HG03064 (cell line): Measurements from ENCODE around the gene TMEM14C.
"Not testable (repeated sequence)": the region's sequence is repeated elsewhere in the genome, so short reads cannot be mapped to it uniquely, and the experiment has no call there.

Source experiments
- ATAC-seq: cut with Tn5 transposase; IDR thresholded peaks from one replicate; pipeline ENCODE4 v1.9.1; 2021; ENCODE audit warnings: low read depth; ENCODE audit not compliant: unreplicated experiment

TMEM14C gene

DNA sequence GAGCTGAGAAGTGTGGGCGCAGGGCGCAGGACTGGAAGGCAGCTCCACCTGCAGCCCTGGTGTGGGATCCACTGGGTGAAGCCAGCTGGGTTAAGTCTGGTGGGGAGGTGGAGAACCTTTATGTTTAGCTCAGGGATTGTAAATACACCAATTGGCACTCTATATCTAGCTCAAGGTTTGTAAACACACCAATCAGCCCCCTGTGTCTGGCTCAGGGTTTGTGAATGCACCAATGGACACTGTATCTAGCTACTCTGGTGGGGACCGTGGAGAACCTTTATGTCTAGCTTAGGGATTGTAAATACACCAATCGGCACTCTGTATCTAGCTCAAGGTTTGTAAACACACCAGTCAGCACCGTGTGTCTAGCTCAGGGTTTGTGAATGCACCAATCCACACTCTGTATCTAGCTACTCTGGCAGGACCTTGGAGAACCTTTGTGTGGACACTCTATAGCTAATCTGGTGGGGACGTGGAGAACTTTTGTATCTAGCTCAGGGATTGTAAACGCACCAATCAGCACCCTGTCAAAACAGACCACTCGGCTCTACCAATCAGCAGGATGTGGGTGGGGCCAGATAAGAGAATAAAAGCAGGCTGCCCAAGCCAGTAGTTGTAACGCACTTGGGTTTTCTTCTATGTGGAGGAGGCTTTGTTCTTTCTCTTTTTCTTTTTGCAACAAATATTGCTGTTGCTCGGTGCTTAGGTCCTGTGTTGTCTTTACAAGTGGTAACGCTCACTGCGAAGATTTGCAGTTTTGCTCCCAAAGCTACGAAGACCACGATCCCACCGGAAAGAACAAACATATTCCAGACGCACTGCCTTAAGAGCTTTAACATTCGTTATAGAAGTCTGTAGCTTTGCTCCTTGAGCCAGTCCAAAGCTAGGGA, 1.7 kb upstream of the TMEM14C start:
- not testable (repeated sequence) for ATAC-seq

DNA sequence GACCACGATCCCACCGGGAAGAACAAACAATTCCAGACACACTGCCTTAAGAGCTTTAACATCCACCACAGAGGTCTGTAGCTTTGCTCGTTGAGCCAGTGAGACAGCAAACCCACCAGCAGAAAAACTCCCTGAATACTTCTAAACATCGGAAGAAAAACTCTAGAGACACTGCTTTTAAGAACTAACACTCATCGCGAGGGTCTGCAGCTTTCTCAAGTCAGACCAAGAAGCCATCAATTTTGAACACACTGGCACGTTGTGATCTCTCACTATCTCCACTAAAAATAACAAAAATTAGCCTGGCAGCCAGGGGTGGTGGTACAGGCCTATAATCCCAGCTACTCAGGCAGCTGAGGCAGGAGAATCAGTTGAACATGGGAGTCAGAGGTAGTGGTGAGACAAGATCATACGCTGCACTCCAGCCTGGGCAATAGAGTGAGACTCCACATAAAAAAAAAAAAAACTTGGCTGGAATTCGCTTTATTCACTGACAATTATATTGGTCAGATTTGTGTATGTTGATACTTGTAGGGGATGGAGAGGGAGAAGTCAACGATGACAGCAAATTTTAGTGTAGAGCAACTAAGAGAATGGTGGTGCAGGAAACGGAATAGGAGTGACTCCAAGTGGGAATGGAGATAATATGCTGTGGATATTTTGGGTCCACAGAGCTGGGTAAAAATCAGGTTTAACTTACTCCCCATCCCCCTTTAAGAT, 860 bp upstream of the TMEM14C start:
- ATAC-seq: no peak

DNA sequence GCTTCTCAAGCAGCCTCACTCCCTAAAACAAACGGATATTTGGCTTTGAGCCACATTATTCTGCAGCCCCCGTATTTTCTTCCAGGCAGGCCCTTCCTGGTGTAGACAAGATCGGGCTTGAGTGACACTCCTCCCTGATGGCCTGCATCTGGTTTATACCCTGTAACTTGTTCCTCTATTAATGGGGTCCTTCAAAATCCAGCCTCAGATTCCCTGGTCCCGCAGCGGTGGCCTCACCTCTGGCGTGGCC, 375 bp upstream of the TMEM14C start:
- ATAC-seq: no peak

DNA sequence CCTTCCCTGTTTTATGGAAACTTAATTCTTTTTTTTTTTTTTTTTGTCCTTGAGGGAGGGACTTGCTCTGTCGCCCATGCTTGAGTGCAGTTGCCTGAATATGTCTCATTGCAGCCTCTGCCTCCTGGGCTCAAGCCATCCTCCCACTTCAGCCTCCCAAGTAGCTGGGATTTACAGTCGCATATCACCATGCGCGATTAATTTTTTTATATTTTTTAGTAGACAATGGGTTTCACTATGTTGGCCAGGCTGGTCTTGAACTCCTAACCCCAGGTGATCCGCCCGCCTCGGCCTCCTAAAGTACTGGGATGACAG, 654 bp downstream of the TMEM14C start:
- no peak for ATAC-seq

DNA sequence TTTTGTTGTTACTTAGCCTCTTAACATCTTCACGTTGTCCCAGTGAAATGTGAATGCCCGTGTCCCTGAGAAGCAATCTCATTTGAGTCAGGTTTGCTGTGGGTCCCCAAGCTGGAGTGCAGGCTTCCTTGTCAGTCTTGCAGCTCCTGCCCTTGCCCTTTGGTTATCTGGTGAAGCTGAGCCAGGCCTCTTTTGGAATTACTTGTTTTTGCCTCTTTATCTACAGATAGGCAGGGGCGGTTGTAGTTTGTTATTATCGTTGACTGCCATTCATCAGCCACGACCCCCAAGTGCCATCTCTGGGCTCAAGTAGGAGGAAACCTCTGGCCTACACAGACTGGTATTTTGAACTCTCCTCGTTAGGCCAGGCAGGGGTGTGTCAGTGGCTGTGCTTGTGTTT, 2.2 kb downstream of the TMEM14C start:
- ATAC-seq: no peak

DNA sequence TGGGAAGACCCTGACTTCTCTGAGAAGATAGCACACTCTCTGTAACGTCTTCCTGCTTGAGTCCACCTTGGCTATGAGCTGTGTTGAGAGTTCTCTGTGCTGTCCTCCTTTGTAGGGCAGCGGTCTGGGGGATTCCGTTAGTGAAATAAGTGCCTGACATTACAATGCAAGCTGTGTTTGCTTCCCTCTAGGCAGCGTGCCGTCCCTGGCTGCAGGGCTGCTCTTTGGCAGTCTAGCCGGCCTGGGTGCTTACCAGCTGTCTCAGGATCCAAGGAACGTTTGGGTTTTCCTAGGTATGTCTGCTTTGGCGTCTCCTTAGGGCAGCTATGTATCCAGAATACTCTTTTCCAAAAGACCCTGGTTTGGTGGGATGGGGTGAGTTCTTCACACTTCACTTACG, 2.8 kb downstream of the TMEM14C start:
- no peak for ATAC-seq

DNA sequence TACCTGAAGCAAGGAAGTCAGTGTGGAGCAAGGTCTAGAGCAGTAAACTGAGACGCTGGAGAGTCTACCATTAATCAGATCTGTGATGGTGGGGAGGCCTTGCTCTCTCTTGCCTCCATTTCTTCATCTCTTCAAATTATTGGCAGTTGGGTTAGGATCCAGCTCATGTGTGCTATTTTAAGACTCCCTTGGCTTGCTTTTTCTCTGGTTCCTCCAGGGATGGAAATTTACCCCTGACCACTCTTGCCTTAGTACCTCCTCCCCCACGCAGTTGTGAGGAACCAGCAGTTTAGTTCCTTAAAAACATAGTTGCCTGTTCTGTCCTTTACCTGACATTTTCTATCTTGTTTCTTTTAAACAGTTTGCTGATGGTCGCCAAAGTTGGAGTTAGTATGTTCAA, 7.4 kb downstream of the TMEM14C start:
- no peak for ATAC-seq

DNA sequence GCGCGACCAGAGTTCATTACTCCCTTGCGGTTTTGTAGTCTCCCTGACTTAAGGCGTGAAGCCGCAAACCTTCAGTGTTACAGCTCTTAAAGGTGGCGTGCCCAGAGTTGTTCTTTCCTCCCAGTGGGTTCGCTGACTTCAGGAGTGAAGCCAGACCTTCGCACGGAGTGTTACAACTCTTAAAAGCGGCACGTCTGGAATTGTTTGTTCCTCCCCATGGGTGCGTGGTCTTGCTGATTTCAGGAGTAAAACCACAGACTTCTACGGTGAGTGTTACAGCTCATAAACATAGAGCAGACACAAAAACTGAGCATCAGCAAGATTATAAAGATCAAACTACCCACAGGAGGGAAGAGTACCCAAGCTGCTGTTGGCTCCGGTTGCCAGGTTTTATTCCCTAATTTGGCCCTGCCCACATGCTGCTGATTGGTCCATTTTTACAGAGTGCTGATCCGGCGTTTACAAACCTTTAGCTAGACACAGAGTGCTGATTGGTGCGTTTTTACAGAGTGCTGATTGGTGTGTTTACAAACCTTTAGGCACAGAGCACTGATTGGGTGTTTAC, 10.4 kb downstream of the TMEM14C start:
- ATAC-seq: no peak

DNA sequence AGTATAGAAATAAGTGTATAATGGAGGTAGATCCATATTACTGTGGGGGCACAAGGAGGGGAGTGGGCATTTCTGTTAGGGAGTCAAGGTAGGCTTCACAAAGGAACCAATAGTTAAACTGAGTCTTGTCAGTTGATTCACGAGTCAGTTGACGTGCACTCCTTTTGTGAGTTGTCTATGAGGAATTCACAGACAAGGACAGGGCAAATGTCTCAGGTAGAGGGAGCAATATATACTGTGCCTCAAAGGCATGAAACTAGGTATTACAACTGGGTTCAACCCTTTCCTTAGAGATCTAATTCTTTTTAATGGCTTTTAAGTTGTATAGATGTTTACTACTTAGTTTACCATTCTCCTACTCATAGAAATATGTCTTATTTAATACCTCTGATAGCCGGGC, 11.0 kb downstream of the TMEM14C start:
- no peak for ATAC-seq

DNA sequence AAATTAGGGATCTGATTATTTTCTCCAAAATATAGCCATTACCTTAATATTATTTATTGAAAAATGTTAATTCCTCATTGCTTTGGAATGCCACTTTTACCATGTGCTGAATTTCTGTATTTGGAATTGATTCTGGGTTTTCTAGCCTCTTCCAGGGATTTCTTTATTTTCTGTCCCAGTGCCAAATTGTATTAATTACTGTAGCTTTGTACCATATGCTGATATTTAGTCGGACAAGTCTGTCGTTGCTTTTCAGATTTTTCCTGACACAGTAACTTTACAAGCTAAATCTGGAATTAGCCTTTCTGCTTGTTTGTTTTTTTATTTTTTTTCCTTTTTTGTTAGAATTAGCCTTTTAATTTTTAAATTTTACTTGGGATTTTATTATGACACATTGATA, 13.9 kb downstream of the TMEM14C start:
- ATAC-seq: no peak

DNA sequence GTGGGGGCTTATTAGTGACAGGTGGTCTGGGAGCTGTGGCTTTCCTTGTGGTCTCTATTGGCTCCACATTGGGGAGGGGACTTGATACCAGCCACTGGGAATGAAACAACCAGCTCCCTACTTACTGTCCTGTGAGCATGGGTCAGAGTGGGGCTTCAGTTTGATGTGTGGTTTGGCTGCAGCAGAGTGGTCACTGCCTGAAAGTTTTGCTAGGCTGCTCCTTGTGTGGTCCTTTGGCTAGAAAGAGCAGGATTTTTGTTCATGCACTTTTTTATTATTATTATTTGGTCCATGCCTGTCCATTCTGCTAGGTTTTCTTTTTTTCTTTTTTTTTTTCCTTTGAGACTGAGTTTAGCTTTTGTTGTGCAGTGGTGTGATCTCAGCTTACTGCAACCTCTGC, 17.2 kb downstream of the TMEM14C start:
- ATAC-seq: no peak

DNA sequence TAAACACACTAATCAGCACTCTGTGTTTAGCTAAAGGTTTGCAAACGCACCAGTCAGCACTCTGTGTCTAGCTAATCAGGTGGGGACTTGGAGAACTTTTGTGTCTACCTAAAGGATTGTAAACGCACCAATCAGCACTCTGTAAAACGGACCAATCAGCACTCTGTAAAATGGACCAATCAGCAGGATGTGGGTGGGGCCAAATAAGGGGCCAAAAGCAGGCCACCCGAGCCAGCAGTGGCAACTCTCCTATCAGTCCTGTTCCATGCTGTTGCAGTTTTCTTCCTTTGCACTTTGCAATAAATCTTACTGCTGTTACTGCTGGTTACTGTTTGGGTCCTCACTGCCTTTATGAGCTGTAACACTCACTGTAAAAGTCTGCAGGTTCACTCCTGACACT, 18.8 kb downstream of the TMEM14C start:
- ATAC-seq: not testable (repeated sequence)

DNA sequence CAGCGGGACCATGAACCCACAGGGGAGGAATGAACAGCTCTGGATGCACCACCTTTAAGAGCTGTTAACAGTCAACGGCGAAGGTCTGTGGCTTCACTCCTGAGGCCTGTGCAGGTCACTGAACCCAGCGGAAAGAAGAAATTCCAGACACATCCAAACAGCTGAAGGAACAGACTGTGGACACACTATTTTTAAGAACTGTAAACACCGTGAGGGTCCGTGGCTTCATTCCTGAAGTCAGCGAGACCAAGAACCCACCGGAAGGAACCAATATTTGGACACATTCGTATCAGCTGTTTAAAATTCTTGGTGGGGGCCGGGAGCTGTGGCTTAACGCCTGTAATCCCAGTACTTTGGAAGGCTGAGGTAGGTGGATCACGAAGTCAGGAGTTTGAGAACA, 19.4 kb downstream of the TMEM14C start:
- no peak for ATAC-seq

DNA sequence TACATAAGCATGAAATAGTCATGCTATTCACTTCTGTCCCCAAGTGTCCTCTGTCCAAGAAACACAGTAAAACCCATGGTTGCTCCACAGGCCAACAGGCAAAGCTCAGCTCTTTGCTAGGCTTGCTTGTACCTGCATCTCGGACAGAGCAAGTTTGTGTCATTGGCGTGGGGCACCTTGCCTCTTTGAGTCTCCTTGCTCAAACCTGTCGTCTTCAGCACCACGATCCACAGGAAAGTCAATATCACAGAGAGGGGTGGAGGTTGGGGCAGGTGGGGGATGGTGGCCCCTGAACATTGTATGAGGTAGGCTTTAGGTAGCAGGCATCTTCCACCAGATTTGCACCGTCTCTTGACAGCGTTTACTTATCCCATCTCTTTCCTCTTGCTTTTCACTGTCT, 20.6 kb downstream of the TMEM14C start:
- no peak for ATAC-seq

DNA sequence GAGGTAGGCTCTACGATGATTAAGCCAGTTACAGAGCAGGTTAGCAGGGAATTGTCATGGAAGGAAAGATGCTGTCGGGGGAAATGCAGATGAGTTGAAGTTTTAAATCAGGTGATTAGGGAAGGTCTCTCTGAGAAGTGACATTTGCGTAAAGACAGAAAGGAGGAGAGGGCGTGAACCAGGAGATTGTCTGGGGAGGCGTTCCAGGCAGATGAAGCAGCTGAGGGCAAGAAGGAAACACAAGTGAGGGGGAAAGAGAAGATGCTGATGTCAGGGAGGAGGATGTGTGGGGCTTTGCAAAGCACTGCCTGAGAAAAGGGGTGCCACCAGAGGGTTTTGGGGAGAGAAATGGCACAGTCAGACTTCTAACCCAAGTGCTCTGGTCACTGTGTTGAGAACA, 22.2 kb downstream of the TMEM14C start:
- ATAC-seq: no peak

DNA sequence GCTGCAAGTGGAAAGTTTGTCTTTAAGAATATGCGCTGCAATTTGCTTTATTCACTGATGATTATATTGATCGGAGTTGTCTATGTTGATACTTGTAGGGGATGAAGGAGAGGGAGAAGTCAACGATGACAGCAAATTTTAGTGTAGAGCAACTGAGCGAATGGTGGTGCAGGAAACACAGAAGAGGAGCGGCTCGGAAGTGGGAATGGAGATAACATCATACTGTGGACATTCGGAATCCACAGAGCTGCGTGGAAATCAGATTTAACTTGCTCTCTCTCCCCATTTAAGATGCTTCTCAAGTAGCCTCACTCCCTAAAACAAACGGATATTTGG, 24.0 kb downstream of the TMEM14C start:
- no peak for ATAC-seq

DNA sequence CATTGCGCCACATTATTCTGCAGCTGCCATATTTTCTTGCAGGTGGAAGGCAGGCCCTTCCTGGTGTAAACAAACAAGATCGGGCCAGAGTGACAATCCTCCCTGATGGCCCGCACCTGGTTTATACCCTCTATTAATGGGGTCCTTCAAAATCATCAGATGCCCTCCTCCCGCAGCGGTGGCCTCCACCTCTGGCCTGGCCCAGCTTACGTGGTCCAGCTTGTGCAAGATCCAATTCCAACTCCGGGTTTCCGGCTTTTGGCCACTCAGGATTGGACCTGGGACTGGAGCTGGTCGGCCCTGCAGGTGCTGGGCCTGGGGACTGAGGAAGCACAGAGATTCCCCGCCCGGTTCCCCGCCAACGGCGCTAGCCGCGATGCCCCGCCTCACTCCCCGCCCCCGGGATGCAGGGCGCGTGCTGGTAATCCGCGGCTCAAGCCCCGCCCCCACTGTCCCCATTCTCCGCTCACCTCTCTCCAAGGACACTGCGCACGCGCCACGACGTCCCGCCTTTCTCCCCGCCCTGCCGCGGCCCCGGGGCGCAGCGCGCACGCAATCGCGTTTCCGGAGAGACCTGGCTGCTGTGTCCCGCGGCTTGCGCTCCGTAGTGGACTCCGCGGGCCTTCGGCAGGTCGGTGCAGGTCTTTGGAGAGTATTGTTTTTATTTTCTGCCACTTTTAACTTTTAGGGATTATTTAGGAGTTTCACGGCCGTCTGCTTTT, 24.5 kb downstream of the TMEM14C start, which contains the start of gene TMEM14B:
Gene TMEM14B, plus strand, starts transcription at position 555 of the 722 bp plus-strand sequence. CDS start 1,441 bp downstream, outside the sequence.
- peak; percentile 97 for ATAC-seq

DNA sequence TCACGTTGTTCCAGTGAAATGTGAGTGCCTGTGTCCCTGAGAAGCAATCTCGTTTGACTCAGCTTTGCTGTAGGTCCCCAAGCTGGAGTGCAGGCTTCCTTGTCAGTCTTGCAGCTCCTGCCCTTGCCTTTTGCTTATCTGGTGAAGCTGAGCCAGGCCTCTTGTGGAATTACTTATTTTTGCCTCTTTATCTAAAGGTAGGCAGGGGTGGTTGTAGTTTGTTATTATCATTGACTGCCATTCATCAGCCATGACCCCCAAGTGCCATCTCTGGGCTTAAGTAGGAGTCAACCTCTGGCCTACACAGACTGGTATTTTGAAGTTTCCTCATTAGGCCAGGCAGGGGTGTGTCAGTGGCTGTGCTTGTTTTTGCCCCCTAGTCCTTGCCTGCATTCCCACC, 26.9 kb downstream of the TMEM14C start:
- ATAC-seq: no peak

DNA sequence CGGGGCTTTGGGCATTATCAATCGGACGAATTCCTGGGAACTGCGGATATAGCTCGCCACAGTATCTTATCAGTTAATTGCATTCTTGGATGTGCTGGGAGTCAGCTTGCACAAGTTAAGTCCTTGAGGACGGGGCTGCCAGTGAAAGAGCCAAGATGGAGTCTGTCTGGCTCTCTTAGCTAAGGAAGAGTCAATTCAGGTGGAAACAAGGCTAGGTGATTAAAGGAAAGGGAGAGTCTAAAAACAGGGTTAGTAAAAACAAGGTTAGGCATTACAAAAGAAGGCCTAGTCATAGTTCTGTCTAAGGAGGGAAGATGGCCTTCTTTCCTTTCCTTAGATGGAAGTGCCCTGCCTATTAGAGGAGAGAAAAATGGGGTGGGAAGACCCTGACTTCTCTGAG, 27.7 kb downstream of the TMEM14C start:
- not testable (repeated sequence) for ATAC-seq

DNA sequence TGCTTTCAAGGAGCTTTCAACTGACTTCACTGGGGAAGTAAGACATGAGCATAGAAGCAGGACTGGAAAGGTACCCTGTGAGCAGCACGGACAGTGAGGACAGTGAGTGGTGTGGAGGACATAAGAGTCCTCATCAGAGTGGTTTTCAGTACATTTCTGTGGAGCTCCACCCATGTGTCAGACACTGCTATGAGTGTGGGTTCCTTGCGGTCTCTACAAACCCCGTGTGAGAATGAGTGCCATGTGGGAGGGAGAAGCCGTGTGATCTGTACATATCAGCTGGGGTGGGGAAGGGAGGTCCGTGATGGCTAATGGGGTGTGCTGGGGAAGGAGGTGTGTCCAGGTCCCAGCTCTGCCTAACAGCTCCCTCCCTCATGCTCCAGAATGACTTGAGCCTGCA, 28.9 kb downstream of the TMEM14C start:
- ATAC-seq: not testable (repeated sequence)

DNA sequence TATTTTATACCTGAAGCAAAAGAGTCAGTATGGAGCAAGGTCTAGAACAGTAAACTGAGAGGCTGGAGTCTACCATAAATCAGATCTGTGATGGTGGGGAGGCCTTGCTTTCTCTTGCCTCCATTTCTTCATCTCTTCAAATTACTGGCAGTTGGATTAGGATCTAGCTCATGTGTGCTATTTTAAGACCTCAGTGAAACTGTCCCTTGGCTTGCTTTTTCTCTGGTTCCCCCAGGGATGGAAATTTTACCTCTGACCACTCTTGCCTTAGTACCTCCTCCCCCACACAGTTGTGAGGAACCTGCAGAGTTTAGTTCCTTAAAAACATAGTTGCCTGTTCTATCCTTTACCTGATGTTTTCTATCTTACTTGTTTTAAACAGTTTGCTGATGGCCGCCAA, 33.2 kb downstream of the TMEM14C start:
- no peak for ATAC-seq
